Mesodermal cell (in vitro differentiated cells): ENCODE data around the gene TMEM263.

Experiments used
- H3K27ac ChIP-seq: 2 replicates; pipeline ENCODE4 v1.7.0; 2013; ENCODE audit warnings: mild to moderate bottlenecking, low read depth, low read length, moderate library complexity; ENCODE audit not compliant: severe bottlenecking
- H3K36me3 ChIP-seq: 2 replicates; pipeline ENCODE4 v1.7.1; 2013; ENCODE audit warnings: mild to moderate bottlenecking, low read length, moderate library complexity; ENCODE audit not compliant: control insufficient read depth, insufficient read depth
- H3K4me1 ChIP-seq: one replicate; pipeline ENCODE4 v1.7.1; 2013; ENCODE audit warnings: mild to moderate bottlenecking, low read length; ENCODE audit not compliant: insufficient read depth, control insufficient read depth, poor library complexity, severe bottlenecking
- H3K4me3 ChIP-seq: 2 replicates; pipeline ENCODE4 v1.7.0; 2013; ENCODE audit warnings: low read length, control low read depth, mild to moderate bottlenecking; ENCODE audit not compliant: insufficient read depth, poor library complexity, severe bottlenecking; ENCODE audit errors: extremely low read depth
- H3K9me3 ChIP-seq: 2 replicates; pipeline ENCODE4 v1.7.1; 2013; ENCODE audit warnings: mild to moderate bottlenecking, low read length, moderate library complexity; ENCODE audit not compliant: control insufficient read depth
- WGBS, 2 experiments: methylation state at CpG; one replicate each; pipeline ENCODE4 v1.1.5; 2013; ENCODE audit warnings: missing lambda C conversion rate in 2 of 2; ENCODE audit not compliant: insufficient coverage in 2 of 2; 5-methylcytosine and 5-hydroxymethylcytosine counted together

The TMEM263 gene

DNA sequence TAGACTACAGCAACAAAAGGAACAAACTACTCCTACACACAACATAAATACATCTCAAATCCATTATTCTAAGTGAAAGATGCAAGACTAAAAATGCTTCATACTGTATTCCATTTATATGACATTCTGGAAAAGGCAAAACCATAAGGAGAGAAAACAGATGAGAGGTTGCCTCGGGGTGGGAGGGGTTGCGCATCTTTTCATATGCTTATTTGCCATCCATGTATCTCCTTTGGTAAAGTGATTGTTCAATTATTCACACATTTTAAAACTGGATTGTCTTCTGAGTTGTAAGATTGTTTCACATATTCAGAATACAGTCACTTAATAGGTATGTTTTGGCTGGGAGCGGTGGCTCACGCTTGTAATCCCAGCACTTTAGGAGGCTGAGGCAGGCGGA is 5.1 kb upstream of the TMEM263 start:
- Histone ChIP-seq H3K9me3 (peaks cover 11% of the 10 kb centered on the region), H3K36me3 (no peaks in the 10 kb centered on the region), H3K27ac (no peak overlapping the region), H3K4me1 (no peaks in the 10 kb centered on the region), H3K4me3 (no peak overlapping the region)
- 80% methylated on average over 3 of the region's 5 CpGs; no CpG with 5 or more reads in 1 of the 2 experiments for WGBS, 2 experiments

- no peak overlapping the region for H3K4me3 ChIP-seq
- H3K36me3 ChIP-seq, result peaks cover under 1% of the 10 kb centered on the region
- no peaks in the 10 kb centered on the region for H3K4me1 ChIP-seq
- peaks cover 7% of the 10 kb centered on the region for H3K9me3 ChIP-seq
- no peak overlapping the region for H3K27ac ChIP-seq
- WGBS, 2 experiments, result 98 to 100% methylated on average over 1 to 11 of the region's 12 CpGs
Observed at GRCh38 chr12:106953352-106954250, 2.1 kb upstream of the TMEM263 start.

DNA sequence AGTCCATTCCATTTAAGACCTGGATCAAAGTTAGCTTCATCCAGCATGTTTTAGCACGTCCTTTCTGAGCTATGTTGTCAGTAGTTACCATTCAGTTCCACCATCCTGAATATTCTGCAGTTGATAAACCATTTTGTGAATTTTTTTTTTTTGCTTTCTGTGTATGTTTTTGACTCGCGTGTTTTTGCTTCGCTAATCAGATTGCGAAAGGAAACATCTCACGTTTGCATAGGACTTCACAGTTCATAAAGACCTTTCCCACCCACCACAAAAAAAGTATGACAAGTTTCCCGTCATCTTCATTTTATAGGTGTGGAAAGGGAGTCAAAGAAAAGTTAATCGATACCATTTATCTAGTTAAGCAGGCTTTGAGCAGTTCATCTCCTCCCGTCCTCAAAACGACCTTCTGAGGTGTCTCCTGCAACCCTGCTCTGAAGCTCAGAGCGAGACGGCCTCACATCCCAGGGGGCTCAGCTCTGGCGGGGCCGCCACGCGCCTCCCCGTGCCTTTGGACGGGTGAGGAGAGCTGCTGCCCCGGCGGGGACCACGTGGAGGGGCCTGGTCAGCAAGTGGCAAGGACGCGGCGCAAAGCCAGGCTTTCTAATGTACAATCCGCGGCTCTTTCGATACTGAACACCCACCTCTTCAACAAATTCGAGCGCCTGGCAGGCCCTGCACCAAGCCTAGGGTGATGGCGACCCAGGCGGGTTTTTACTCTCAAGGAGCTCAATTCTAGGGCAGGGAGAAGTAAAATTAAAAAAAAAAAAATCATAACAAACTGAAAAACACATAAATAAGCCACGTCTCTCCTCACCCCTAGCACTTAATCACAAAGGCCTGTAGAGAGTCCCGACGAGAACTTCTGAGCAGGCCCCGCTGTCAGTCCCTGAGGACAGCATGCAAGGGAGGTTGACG is 988 bp upstream of the TMEM263 start:
- H3K9me3 ChIP-seq, result no peaks in the 10 kb centered on the region
- peak overlapping the region; percentile 98 for H3K4me3 ChIP-seq
- no peaks in the 10 kb centered on the region for H3K4me1 ChIP-seq
- WGBS, 2 experiments, result 71 to 84% methylated on average over 15 to 17 of the region's 36 CpGs
- peak overlapping the region; percentile 99 for H3K27ac ChIP-seq
- peaks cover 11% of the 10 kb centered on the region for H3K36me3 ChIP-seq

DNA sequence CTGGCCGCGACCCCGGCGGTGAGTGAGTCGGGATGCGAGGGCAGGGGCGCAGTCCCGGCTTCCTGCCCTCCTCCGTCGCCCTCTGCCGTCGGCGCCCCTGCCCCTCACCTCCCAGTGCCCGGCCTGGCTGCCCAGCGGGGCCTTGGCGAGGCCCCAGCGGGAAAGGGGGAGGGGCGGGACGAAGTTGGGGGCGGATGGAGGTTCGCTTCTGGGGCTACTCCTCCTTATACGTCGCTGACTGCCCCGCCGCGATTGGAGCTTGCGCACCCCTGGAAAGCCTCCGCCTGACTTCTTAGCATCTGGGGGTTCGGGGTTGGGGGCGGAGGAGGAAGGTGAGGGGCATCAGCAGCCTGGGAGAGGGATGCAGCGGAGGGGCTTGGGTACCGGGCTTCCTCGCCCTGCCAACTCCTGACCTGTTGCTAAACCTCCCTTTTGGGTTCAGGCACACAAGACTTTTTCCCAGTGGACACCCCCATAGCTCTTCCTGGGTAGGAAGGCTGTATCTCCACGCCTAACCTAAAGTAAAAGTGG is 406 bp downstream of the TMEM263 start:
- H3K27ac ChIP-seq, result peak overlapping the region; percentile 99
- H3K4me3 ChIP-seq, result peak overlapping the region; percentile 98
- H3K4me1 ChIP-seq, result no peaks in the 10 kb centered on the region
- H3K9me3 ChIP-seq, result no peaks in the 10 kb centered on the region
- WGBS, 2 experiments, result 0% methylated on average over 4 to 26 of the region's 34 CpGs
- H3K36me3 ChIP-seq, result peaks cover 23% of the 10 kb centered on the region

DNA sequence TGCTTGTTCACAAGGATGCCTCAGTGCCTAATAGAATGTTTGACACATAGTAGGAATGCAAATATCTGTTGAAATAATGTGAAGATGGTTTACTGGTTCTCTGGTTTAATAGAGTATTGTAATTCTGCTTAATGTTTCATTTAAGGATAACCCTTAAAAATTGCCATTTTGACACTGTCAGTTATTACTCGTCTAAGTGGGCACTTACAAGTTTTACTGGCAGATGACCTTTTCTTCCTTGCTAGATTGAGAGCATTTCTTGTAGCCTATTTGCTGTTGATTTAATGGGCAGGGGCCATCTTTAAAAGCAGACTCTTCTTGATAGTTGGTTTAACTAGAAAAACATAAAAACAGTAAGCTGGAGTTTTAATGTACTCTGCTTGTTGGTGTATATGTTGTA is 1.9 kb downstream of the TMEM263 start:
- Histone ChIP-seq H3K4me1 (no peaks in the 10 kb centered on the region), H3K36me3 (peaks cover 27% of the 10 kb centered on the region), H3K27ac (no peak overlapping the region), H3K4me3 (peak overlapping the region; percentile 98), H3K9me3 (no peaks in the 10 kb centered on the region)
- WGBS, 2 experiments, result no CpG with 5 or more reads among the region's 1 CpG

- Histone ChIP-seq H3K4me3 (no peak overlapping the region), H3K27ac (no peak overlapping the region), H3K36me3 (peaks cover 45% of the 10 kb centered on the region), H3K9me3 (no peaks in the 10 kb centered on the region), H3K4me1 (no peaks in the 10 kb centered on the region)
- WGBS, 2 experiments, result no CpG with 5 or more reads among the region's 3 CpGs
Observed at GRCh38 chr12:106960443-106960842, 4.7 kb downstream of the TMEM263 start.

DNA sequence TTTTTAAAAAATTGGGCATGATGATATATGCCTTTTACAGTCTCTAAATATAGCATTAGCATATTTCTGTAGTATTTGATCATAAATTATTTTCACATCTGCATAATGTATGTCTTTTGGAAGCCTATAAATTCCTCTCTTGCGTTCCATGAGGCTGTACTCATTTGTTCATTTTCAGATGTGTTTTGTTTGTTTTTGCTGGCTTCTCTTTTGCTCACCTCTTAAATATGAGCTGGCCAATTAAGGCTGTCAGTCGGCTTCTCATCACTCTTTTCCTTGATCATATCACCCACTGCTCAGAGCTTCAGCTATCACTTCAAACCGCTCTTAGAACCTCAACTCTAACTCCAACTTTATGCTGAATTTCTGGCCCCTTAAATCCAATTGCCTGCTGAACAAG is 6.6 kb downstream of the TMEM263 start:
- no peaks in the 10 kb centered on the region for H3K9me3 ChIP-seq
- 87 to 95% methylated on average over 2 of the region's 3 CpGs for WGBS, 2 experiments
- peaks cover 59% of the 10 kb centered on the region for H3K36me3 ChIP-seq
- H3K27ac ChIP-seq, result no peak overlapping the region
- no peaks in the 10 kb centered on the region for H3K4me1 ChIP-seq
- no peak overlapping the region for H3K4me3 ChIP-seq

DNA sequence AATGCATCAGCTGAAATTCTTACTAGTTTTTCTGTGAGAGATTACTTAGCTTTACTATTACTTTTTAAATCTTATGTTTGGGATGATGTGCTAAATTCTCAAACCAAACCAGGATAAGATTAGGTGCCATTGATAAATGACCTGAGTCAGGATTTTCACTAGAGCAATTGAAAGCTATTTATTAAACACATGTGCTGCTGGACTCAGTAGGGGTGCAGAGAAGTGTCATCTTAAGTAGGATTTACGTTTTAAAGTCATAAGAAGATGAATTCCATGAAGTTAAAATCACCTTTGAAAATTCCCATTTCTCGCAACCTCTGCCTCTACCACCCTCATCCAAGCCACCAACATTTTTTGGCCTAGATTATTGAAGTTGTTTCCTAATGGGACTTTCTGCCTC is 8.8 kb downstream of the TMEM263 start:
- H3K4me1 ChIP-seq, result no peaks in the 10 kb centered on the region
- H3K27ac ChIP-seq, result no peak overlapping the region
- peaks cover 70% of the 10 kb centered on the region for H3K36me3 ChIP-seq
- no peaks in the 10 kb centered on the region for H3K9me3 ChIP-seq
- 92% methylated on average over 2 of the region's 2 CpGs; no CpG with 5 or more reads in 1 of the 2 experiments for WGBS, 2 experiments
- no peak overlapping the region for H3K4me3 ChIP-seq

DNA sequence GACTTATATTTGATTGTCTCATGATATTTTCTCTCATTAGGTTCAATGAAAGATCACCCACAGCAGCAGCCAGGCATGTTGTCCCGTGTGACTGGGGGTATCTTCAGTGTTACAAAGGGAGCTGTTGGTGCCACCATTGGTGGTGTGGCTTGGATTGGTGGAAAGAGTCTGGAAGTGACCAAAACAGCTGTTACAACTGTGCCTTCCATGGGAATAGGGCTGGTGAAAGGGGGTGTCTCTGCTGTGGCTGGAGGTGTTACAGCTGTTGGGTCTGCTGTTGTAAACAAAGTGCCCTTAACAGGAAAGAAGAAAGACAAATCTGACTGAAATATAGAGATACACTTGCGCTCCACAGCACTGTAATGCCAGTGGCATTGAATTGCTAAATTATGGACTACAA is 15.4 kb downstream of the TMEM263 start:
- Histone ChIP-seq H3K9me3 (no peaks in the 10 kb centered on the region), H3K36me3 (peaks cover 65% of the 10 kb centered on the region), H3K27ac (no peak overlapping the region), H3K4me3 (no peak overlapping the region), H3K4me1 (no peaks in the 10 kb centered on the region)
- WGBS, 2 experiments, result 100% methylated on average over 2 of the region's 2 CpGs

GRCh38 chr12:106973545-106973944 is 17.8 kb downstream of the TMEM263 start:
- Histone ChIP-seq H3K4me1 (no peaks in the 10 kb centered on the region), H3K27ac (no peak overlapping the region), H3K4me3 (no peak overlapping the region), H3K9me3 (no peaks in the 10 kb centered on the region), H3K36me3 (peaks cover 45% of the 10 kb centered on the region)
